Sigmoid colon (tissue), 7 donors: Measurements from ENCODE around the gene R3HDM1. TPM values are rescaled to one million over a fixed set of nuclear protein-coding genes. Genes with fewer than 3 reads are reported as not detected.

Experiments used
- DNase-seq: peaks from one replicate; pipeline ENCODE4 v3.0.0-alpha.2; 2019
- H3K27ac ChIP-seq, 4 donors: fragments of 200-600 bp; sonication (generic); one replicate each; pipeline ENCODE4 v1.5.1; 2016 to 2019; ENCODE audit warnings: mild to moderate bottlenecking in 1 of 4
- H3K27me3 ChIP-seq, 3 donors: fragments of 200-600 bp; sonication (generic); one replicate each; pipeline ENCODE4 v1.5.1; 2019; ENCODE audit warnings: mild to moderate bottlenecking in 1 of 3
- H3K36me3 ChIP-seq, 4 donors: fragments of 200-600 bp; sonication (generic); one replicate each; pipeline ENCODE4 v1.5.1; 2016 to 2019
- H3K4me1 ChIP-seq, 4 donors: fragments of 200-600 bp; sonication (generic); one replicate each; pipeline ENCODE4 v1.5.1; 2017 to 2019
- H3K4me3 ChIP-seq, 4 donors: fragments of 200-600 bp; sonication (generic); one replicate each; pipeline ENCODE4 v1.5.1; 2017 to 2019; ENCODE audit warnings: mild to moderate bottlenecking in 2 of 4, moderate library complexity in 1 of 4
- H3K9me3 ChIP-seq, 4 donors: fragments of 200-600 bp in 3 of 4; sonication (generic) in 3 of 4; one replicate each; pipeline versions ENCODE4 v1.5.1 to v1.6.1; 2013 to 2019
- CTCF ChIP-seq, 4 experiments: fragments of 450-650 bp in 3 of 4; fragments of 200-600 bp in 1 of 4; IDR thresholded peaks; one replicate each; pipeline ENCODE4 v1.5.1; 2016 to 2019; ENCODE audit warnings: antibody characterized with exemption in 4 of 4, mild to moderate bottlenecking in 3 of 4, moderate library complexity in 2 of 4
- EP300 ChIP-seq, 4 donors: sonication (generic); formaldehyde crosslinking; IDR thresholded peaks; one replicate each; pipeline ENCODE4 v1.6.1; 2017; ENCODE audit warnings: antibody characterized with exemption in 4 of 4
- POLR2A ChIP-seq, 2 donors: fragments of 450-650 bp; IDR thresholded peaks; one replicate each; pipeline ENCODE4 v1.6.1; 2016; ENCODE audit warnings: antibody characterized with exemption in 2 of 2, mild to moderate bottlenecking in 2 of 2, moderate library complexity in 2 of 2
- POLR2AphosphoS5 ChIP-seq, 4 donors: sonication (generic); formaldehyde crosslinking; IDR thresholded peaks; one replicate each; pipeline ENCODE4 v1.6.1; 2017; ENCODE audit warnings: antibody characterized with exemption in 4 of 4
- WGBS, 2 donors: extraction: QIAGEN DNeasy Blood & Tissue Kit; methylation state at CpG; one replicate each; pipeline ENCODE4 v1.1.7; 2013; 5-methylcytosine and 5-hydroxymethylcytosine counted together
- intact Hi-C: fragments of 100-400 bp; cut with DNase I; formaldehyde crosslinking; loops from one replicate; pipeline ENCODE4 v1.15.1; 2023
- polyA plus RNA-seq, 3 donors: library from polyadenylated mRNA; stranded (reverse); fragments of 200-250 nt; gene quantifications; one replicate each; pipeline ENCODE4 v1.2.3, GENCODE V29; 2013
- total RNA-seq, 4 donors: library from RNA; depleted of rRNA; stranded (reverse); fragments of >200 nt; gene quantifications; one replicate each; pipeline ENCODE4 v1.1.0, GENCODE V29; 2016
- donor health status: healthy with polysubstance abuse.
- donor health status: Bipolar disorder and iron deficiency.
- donor health status: healthy.

R3HDM1 gene
- total and polyA plus RNA-seq, 7 donors, result 5.3 to 34.6 (median 14.2) TPM

GRCh38 chr2:135637456-135638087 lies 106.3 kb downstream of the R3HDM1 start:
- no peaks in the 10 kb centered on the region for H3K27me3 ChIP-seq
- no peak for TF ChIP-seq POLR2A (IDR thresholded peaks at IDR 0.05)
- TF ChIP-seq POLR2AphosphoS5 (IDR thresholded peaks at IDR 0.05), result no peak
- no peak for TF ChIP-seq CTCF (IDR thresholded peaks at IDR 0.05)
- no peak for TF ChIP-seq EP300 (IDR thresholded peaks at IDR 0.05)
- WGBS, 2 donors, result 70 to 83% methylated on average over 4 of the region's 4 CpGs
- no peak overlapping the region for H3K27ac ChIP-seq
- no peaks in the 10 kb centered on the region for H3K4me1 ChIP-seq
- no peaks in the 10 kb centered on the region for H3K9me3 ChIP-seq
- no peak for DNase-seq
- peaks cover 0 to 64% (median 0%) of the 10 kb centered on the region in 4 donors for H3K36me3 ChIP-seq
- intact Hi-C loops, result no loop called here
- H3K4me3 ChIP-seq, result no peak overlapping the region

- Histone ChIP-seq H3K9me3 (no peaks in the 10 kb centered on the region), H3K36me3 (peaks cover 0 to 70% (median 0%) of the 10 kb centered on the region in 4 donors), H3K4me3 (no peak overlapping the region), H3K4me1 (no peaks in the 10 kb centered on the region), H3K27ac (no peak overlapping the region), H3K27me3 (no peaks in the 10 kb centered on the region)
- TF ChIP-seq CTCF (IDR thresholded peaks at IDR 0.05) (no peak), EP300 (IDR thresholded peaks at IDR 0.05) (no peak), POLR2A (IDR thresholded peaks at IDR 0.05) (no peak), POLR2AphosphoS5 (IDR thresholded peaks at IDR 0.05) (no peak)
- WGBS, 2 donors, result 85 to 92% methylated on average over 3 of the region's 3 CpGs
- DNase-seq, result no peak
- intact Hi-C loops, result no loop called here
Observed at GRCh38 chr2:135638825-135639224, 107.5 kb downstream of the R3HDM1 start.

GRCh38 chr2:135641156-135642068 lies 110.1 kb downstream of the R3HDM1 start:
- no peak overlapping the region for H3K4me3 ChIP-seq
- WGBS, 2 donors, result 94 to 96% methylated on average over 7 of the region's 7 CpGs
- H3K27me3 ChIP-seq, result no peaks in the 10 kb centered on the region
- H3K36me3 ChIP-seq, result peaks cover 0 to 69% (median 3%) of the 10 kb centered on the region in 4 donors
- H3K9me3 ChIP-seq, result no peaks in the 10 kb centered on the region
- TF ChIP-seq CTCF (IDR thresholded peaks at IDR 0.05), result no peak
- TF ChIP-seq POLR2A (IDR thresholded peaks at IDR 0.05), result no peak
- no peak for TF ChIP-seq EP300 (IDR thresholded peaks at IDR 0.05)
- no peak for TF ChIP-seq POLR2AphosphoS5 (IDR thresholded peaks at IDR 0.05)
- H3K27ac ChIP-seq, result no peak overlapping the region
- intact Hi-C loops, result no loop called here
- no peaks in the 10 kb centered on the region for H3K4me1 ChIP-seq
- no peak for DNase-seq

- DNase-seq, result no peak
- intact Hi-C loops, result no loop called here
- Histone ChIP-seq H3K9me3 (no peaks in the 10 kb centered on the region), H3K4me3 (no peak overlapping the region), H3K4me1 (no peaks in the 10 kb centered on the region), H3K36me3 (peaks cover 0 to 50% (median 9%) of the 10 kb centered on the region in 4 donors), H3K27ac (no peak overlapping the region), H3K27me3 (no peaks in the 10 kb centered on the region)
- TF ChIP-seq POLR2A (IDR thresholded peaks at IDR 0.05), result no peak
- TF ChIP-seq POLR2AphosphoS5 (IDR thresholded peaks at IDR 0.05), result no peak
- no peak for TF ChIP-seq EP300 (IDR thresholded peaks at IDR 0.05)
- TF ChIP-seq CTCF (IDR thresholded peaks at IDR 0.05), result no peak
- 75 to 87% methylated on average over 2 of the region's 2 CpGs for WGBS, 2 donors
Observed at GRCh38 chr2:135647836-135648579, 116.7 kb downstream of the R3HDM1 start.
